GM23338 (cell line): ENCODE results near the gene ZNF782. TPM values are rescaled to one million over a fixed set of nuclear protein-coding genes. Genes with fewer than 3 reads are reported as not detected.

ENCODE experiments used
- ATAC-seq: fragments of 200-7000 bp; cut with Tn5 transposase; 3 replicates; pipeline ENCODE4 v1.9.1; 2020
- DNase-seq: peaks from one replicate; pipeline ENCODE4 v3.0.0-alpha.2; 2015; ENCODE audit warnings: low spot score
- H2AFZ ChIP-seq: fragments of 200-600 bp; sonication (generic); 2 replicates; pipeline ENCODE4 v1.8.0; 2016; ENCODE audit warnings: antibody characterized with exemption, mild to moderate bottlenecking, moderate library complexity
- H3F3A ChIP-seq: fragments of 200-600 bp; sonication (generic); replicated peaks from 2 replicates; pipeline ENCODE4 v1.8.0; 2017; ENCODE audit warnings: antibody characterized with exemption, mixed run types, low read depth
- H3K27ac ChIP-seq: fragments of 200-600 bp; sonication (generic); 2 replicates; pipeline ENCODE4 v1.6.1; 2016; ENCODE audit warnings: low read depth
- H3K27me3 ChIP-seq: fragments of 200-600 bp; sonication (generic); 2 replicates; pipeline ENCODE4 v1.8.0; 2016; ENCODE audit warnings: mild to moderate bottlenecking, mixed run types, moderate library complexity; ENCODE audit not compliant: insufficient read depth
- H3K36me3 ChIP-seq: fragments of 200-600 bp; sonication (generic); 2 replicates; pipeline ENCODE4 v1.8.0; 2016; ENCODE audit warnings: mild to moderate bottlenecking; ENCODE audit not compliant: insufficient read depth
- H3K4me1 ChIP-seq: fragments of 200-600 bp; sonication (generic); 2 replicates; pipeline ENCODE4 v1.8.0; 2016; ENCODE audit warnings: mild to moderate bottlenecking, moderate library complexity; ENCODE audit not compliant: insufficient read depth
- H3K4me2 ChIP-seq: fragments of 200-600 bp; sonication (generic); 2 replicates; pipeline ENCODE4 v1.7.1; 2017; ENCODE audit warnings: mixed run types
- H3K4me3 ChIP-seq: fragments of 200-600 bp; sonication (generic); 2 replicates; pipeline ENCODE4 v1.6.1; 2016; ENCODE audit warnings: mixed run types
- H3K79me2 ChIP-seq: fragments of 200-600 bp; sonication (generic); replicated peaks from 2 replicates; pipeline ENCODE4 v1.8.0; 2017; ENCODE audit warnings: mild to moderate bottlenecking; ENCODE audit not compliant: insufficient read depth
- H3K9me2 ChIP-seq: fragments of 200-600 bp; sonication (generic); 2 replicates; pipeline ENCODE4 v1.8.0; 2017; ENCODE audit not compliant: insufficient read depth
- H4K20me1 ChIP-seq: fragments of 200-600 bp; sonication (generic); replicated peaks from 2 replicates; pipeline ENCODE4 v1.8.0; 2017; ENCODE audit warnings: mild to moderate bottlenecking; ENCODE audit not compliant: insufficient read depth
- H3K27ac Mint-ChIP-seq: 2 replicates; pipeline ENCODE4 v1.8.0; 2020; ENCODE audit warnings: inconsistent platforms, mild to moderate bottlenecking, moderate library complexity, mixed read lengths
- H3K27me3 Mint-ChIP-seq: 3 replicates; pipeline ENCODE4 v1.8.0; 2022; ENCODE audit warnings: low read depth, mild to moderate bottlenecking, moderate library complexity, mixed read lengths, inconsistent platforms; ENCODE audit not compliant: insufficient read depth, poor library complexity
- H3K36me3 Mint-ChIP-seq: 3 replicates; pipeline ENCODE4 v1.8.0; 2021; ENCODE audit warnings: low read depth, mild to moderate bottlenecking, inconsistent platforms, moderate library complexity, mixed read lengths
- H3K4me1 Mint-ChIP-seq: 3 replicates; pipeline ENCODE4 v1.8.0; 2020; ENCODE audit warnings: mild to moderate bottlenecking, inconsistent platforms, mixed read lengths
- H3K4me3 Mint-ChIP-seq: 3 replicates; pipeline ENCODE4 v1.8.0; 2021; ENCODE audit warnings: moderate library complexity, mild to moderate bottlenecking, inconsistent platforms, mixed read lengths
- H3K9me3 Mint-ChIP-seq: 3 replicates; pipeline ENCODE4 v1.8.0; 2020; ENCODE audit warnings: moderate library complexity, mild to moderate bottlenecking, inconsistent platforms, mixed read lengths
- CREB1 ChIP-seq: fragments of 250-450 bp; sonication (Bioruptor Pico); IDR thresholded peaks from 2 replicates; pipeline ENCODE4 v1.5.0; 2020; ENCODE audit warnings: low read depth, mild to moderate bottlenecking, moderate library complexity
- CTCF ChIP-seq, 2 experiments: fragments of 200-600 bp in 1 of 2; sonication (generic) in 1 of 2; conservative IDR thresholded peaks; 2 replicates each; pipeline versions ENCODE4 v1.5.1 to v1.6.1; 2016 to 2017; ENCODE audit warnings: antibody characterized with exemption in 2 of 2, low read depth in 2 of 2, mild to moderate bottlenecking in 2 of 2, moderate library complexity in 1 of 2
- ETS1 ChIP-seq: IDR thresholded peaks from 2 replicates; pipeline ENCODE4 v1.6.1; 2016; ENCODE audit warnings: antibody characterized with exemption
- EZH2 ChIP-seq: fragments of 200-600 bp; sonication (generic); IDR thresholded peaks from one replicate; pipeline ENCODE4 v1.8.0; 2017; ENCODE audit warnings: antibody characterized with exemption, mild to moderate bottlenecking, low read depth; ENCODE audit not compliant: unreplicated experiment
- EZH2phosphoT487 ChIP-seq: fragments of 200-600 bp; sonication (generic); IDR thresholded peaks from one replicate; pipeline ENCODE4 v1.8.1; 2018; ENCODE audit warnings: antibody characterized with exemption; ENCODE audit not compliant: unreplicated experiment
- JUNB ChIP-seq: IDR thresholded peaks from one replicate; pipeline ENCODE4 v1.6.1; 2016; ENCODE audit warnings: antibody characterized with exemption; ENCODE audit not compliant: unreplicated experiment
- NANOG ChIP-seq: IDR thresholded peaks from 2 replicates; pipeline ENCODE4 v1.6.1; 2016; ENCODE audit warnings: antibody characterized with exemption, borderline replicate concordance
- POLR2AphosphoS5 ChIP-seq: IDR thresholded peaks from 2 replicates; pipeline ENCODE4 v1.6.1; 2016; ENCODE audit warnings: antibody characterized with exemption, low read depth
- REST ChIP-seq: IDR thresholded peaks from one replicate; pipeline ENCODE4 v1.6.1; 2018; ENCODE audit warnings: antibody characterized with exemption; ENCODE audit not compliant: unreplicated experiment
- STAT1 ChIP-seq: IDR thresholded peaks from one replicate; pipeline ENCODE4 v1.6.1; 2016; ENCODE audit warnings: antibody characterized with exemption; ENCODE audit not compliant: unreplicated experiment
- ZNF114 ChIP-seq: fragments of 250-450 bp; sonication (Bioruptor Pico); IDR thresholded peaks from 2 replicates; pipeline ENCODE4 v1.5.0; 2020; ENCODE audit warnings: mild to moderate bottlenecking, moderate library complexity
- ZNF331 ChIP-seq: fragments of 250-450 bp; sonication (Bioruptor Pico); IDR thresholded peaks from 2 replicates; pipeline ENCODE4 v1.5.0; 2020; ENCODE audit warnings: low read depth, mild to moderate bottlenecking, moderate library complexity
- ZNF462 ChIP-seq: fragments of 250-450 bp; sonication (Bioruptor Pico); IDR thresholded peaks from 2 replicates; pipeline ENCODE4 v1.5.0; 2020; ENCODE audit warnings: mild to moderate bottlenecking, moderate library complexity
- polyA plus RNA-seq: library from polyadenylated mRNA; unstranded; fragments of >200 nt; fragmentation: Nextera tagmentation; extraction: Ambion mirVana; gene quantifications from 2 replicates; pipeline ENCODE4 v1.2.1, GENCODE V29; 2016
- total RNA-seq: library from RNA; depleted of rRNA; stranded (reverse); fragments of >200 nt; shearing (Covaris generic); gene quantifications from 2 replicates; pipeline ENCODE4 v1.2.3, GENCODE V29; 2014

ZNF782 gene
- total and polyA plus RNA-seq, 2 experiments from 2014 or later = 2.1 to 5.0 TPM

- peaks cover 32% of the 10 kb centered on the region for H3K79me2 ChIP-seq
- H3K4me1 Mint-ChIP-seq = no peaks in the 10 kb centered on the region
- H3K27me3 ChIP-seq = no peaks in the 10 kb centered on the region
- no peak overlapping the region for H3K4me2 ChIP-seq
- peaks cover 100% of the 10 kb centered on the region for H3K36me3 Mint-ChIP-seq
- no peaks in the 10 kb centered on the region for H3F3A ChIP-seq
- no peak overlapping the region for H3K27ac ChIP-seq
- H3K36me3 ChIP-seq = peaks cover 46% of the 10 kb centered on the region
- peaks cover 65% of the 10 kb centered on the region for H3K9me3 Mint-ChIP-seq
- no peaks in the 10 kb centered on the region for H3K4me1 ChIP-seq
- no peak for ATAC-seq
- H3K27me3 Mint-ChIP-seq = peaks cover 2% of the 10 kb centered on the region
- H4K20me1 ChIP-seq = no peaks in the 10 kb centered on the region
- H2AFZ ChIP-seq = no peak overlapping the region
- TF ChIP-seq NANOG = no peak
- TF ChIP-seq EZH2phosphoT487 = no peak
- TF ChIP-seq ZNF114 (CRISPR knock-in tag) = no peak
- TF ChIP-seq POLR2AphosphoS5 = no peak
- no peak for TF ChIP-seq EZH2
- TF ChIP-seq ZNF462 (CRISPR knock-in tag) = no peak
- no peak for TF ChIP-seq JUNB
- no peak for TF ChIP-seq CTCF (conservative IDR thresholded peaks at IDR 0.05; ENCODE audit: low read depth in 2 of 2)
- TF ChIP-seq ETS1 = no peak
- TF ChIP-seq REST = no peak
- no peak for TF ChIP-seq CREB1 (CRISPR knock-in tag)
- no peak for TF ChIP-seq ZNF331
- no peak for TF ChIP-seq STAT1
- H3K4me3 ChIP-seq = no peak overlapping the region
- H3K4me3 Mint-ChIP-seq = no peak overlapping the region
- no peak overlapping the region for H3K27ac Mint-ChIP-seq
- no peaks in the 10 kb centered on the region for H3K9me2 ChIP-seq
- DNase-seq = no peak
Observed at GRCh38 chr9:96769989-96770388, 84.3 kb downstream of the ZNF782 start.
